COR-L47 (cell line): Measurements from ENCODE around the gene NSRP1.
"Not testable (repeated sequence)": the region's sequence is repeated elsewhere in the genome, so short reads cannot be mapped to it uniquely, and the experiment has no call there.

Source experiments
- DNase-seq: peaks from one replicate; lab custom pipeline; 2025; lab: John Stamatoyannopoulos, UW

NSRP1 gene

DNA sequence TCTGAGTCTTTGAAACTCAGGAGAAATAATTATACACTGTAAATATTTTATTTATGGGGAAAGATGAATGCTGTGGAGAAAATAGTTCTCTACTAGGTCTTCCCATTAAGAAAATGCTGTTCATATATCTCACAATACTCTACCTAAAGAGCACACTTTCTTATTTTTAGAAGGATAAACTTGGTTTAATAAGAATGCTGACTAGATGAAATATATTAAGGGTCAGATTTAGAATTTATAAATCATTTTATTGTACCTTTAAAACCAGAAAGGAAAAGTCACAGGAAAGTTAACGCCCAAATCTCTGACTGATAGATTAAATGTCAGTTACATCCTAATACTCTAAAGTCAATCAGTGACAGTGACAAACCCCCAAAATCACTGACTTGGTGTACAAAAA lies 70.1 kb downstream of the NSRP1 start:
- no peak for DNase-seq

DNA sequence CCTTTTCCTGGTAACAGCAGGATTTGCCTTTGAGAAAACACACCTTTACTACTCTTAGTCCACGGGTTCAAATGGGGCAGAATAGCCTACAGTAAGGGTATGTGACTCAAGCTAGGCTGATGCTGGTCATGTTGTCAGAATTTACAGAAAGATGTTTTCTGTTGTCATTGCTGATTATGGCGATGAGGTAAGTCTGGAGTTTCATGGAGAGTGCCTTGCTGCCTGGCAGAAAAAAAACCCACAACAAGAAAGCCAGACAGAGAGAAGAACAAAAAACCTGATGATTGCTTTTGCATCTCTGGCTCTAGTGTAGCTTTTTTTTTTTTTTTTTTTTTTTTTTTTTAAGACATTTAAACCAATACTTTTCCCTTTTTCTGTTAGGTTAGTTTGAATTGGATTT lies 71.0 kb downstream of the NSRP1 start:
- no peak for DNase-seq

DNA sequence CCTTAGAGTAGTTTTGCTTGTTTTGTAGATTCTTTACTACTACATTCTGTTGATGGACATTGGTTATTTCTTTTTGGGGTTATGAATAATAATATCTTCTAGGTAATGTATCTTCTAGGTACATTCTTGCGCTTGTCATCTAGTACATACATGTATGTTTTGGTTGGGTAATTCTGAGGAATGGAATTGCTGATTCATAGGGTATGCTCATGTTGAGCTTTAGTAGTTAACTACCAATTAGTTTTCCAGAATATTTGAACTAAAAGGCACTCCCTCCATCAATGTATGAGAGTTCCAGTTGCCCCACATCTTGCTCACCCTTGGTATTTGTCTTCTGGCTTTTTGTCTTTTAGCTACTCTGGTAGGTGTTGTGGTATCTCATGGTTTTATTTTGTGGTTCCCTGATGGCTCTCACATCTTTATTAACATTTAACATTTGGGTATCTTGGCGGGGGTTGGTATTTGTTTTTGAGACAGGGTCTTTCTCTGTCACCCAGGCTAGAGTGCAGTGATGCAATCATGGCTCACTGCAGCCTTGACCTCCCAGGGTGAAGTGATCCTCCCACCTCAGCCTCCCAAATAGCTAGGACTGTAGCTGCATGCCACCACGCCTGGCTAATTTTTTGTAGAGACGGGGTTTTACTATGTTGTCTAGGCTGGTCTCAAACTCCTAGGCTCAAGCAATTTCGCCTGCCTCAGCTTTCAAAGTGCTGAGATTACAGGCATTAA lies 71.8 kb downstream of the NSRP1 start:
- no peak for DNase-seq

GRCh38 chr17:30191072-30191471 lies 74.5 kb downstream of the NSRP1 start:
- DNase-seq, result no peak

- DNase-seq, result no peak
These were observed 79.9 kb downstream of the NSRP1 start for GRCh38 chr17:30196504-30196903.

DNA sequence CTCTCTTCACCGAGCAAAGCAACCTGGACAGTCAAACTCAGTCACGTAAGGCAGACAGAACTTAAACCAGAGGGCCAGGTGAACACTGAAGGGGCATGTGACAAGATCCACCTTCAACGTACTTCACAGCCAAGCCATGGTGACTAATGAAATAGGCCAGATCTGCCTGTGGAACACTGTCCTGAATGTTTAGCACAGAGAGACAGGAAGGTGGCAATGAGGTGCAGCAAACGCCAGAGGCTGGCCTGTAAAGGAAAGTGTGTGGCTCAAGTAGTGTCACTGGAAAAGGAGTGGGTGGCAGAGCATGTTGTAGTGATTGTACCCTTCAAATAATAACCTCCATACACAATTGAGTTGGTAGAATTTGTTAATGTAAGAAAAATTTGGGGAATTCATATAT lies 80.8 kb downstream of the NSRP1 start:
- DNase-seq, result no peak

DNA sequence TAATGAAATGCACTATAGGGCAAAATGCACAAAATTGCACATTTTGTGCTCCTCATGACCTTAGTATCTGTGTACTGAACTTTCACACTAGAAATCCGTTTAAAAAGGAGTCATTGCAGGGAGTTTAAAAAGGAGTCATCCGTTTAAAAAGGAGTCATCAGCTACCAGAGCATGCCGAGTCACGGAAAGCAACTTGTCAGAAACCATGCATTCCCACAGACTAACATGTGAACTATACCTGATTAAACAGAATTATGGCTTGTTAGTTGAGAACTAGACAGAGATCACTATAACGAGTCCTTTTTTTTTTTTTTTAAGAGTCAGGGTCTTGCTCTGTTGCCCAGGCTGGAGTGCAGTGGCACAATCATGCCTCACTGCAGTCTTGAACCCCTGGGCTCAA lies 83.0 kb downstream of the NSRP1 start:
- no peak for DNase-seq

- DNase-seq, result no peak
These were observed 83.5 kb downstream of the NSRP1 start for GRCh38 chr17:30200106-30200505.

GRCh38 chr17:30200656-30201055 lies 84.0 kb downstream of the NSRP1 start:
- not testable (repeated sequence) for DNase-seq

DNA sequence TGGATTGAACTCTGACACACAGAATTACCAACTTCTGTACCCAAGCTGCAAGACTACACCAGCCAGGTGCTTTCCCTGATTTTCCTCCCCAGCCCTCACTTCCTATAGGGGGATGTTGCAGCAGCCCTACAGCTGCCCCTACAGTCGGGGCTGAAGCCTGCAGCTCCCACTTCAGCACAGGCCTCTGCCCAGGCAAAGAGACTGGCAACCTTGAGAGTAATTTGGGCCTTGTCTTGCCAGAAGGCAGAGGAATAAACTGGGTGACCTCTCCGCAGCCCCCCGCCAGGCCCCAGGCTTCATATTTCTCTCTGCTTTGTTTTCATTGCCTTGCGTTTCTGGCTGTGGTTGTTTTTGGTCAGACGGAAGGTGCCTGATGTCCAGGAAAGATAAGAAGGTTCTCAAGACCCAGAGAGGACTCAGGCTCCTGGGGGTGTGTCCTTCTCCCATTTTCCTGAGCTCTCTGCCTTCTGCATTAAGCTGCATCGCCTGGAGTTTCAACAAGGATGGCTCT lies 86.9 kb downstream of the NSRP1 start:
- DNase-seq, result no peak

DNA sequence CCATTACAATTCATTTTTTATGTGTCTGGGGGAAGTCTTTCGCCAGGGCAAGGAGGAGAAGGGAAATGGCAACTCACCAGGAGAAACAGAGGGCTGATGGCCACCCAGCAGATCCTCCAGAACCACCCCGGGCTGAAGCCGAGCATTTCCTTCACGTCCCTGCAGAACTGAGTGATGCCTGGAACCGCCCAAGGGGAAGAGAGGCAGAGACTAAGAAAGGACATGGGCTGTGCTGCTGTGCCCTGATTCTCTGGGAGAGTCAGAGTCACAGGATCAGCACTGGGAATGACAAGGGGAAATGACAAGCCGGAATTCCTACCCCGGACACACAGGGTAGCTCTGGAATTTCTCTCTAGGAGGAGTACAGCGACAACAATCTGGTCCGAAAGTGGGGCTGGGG lies 91.0 kb downstream of the NSRP1 start:
- DNase-seq, result no peak

- DNase-seq, result no peak
These were observed 91.6 kb downstream of the NSRP1 start for GRCh38 chr17:30208214-30208613.

- no peak for DNase-seq
These were observed 93.3 kb downstream of the NSRP1 start for GRCh38 chr17:30209930-30210329.

DNA sequence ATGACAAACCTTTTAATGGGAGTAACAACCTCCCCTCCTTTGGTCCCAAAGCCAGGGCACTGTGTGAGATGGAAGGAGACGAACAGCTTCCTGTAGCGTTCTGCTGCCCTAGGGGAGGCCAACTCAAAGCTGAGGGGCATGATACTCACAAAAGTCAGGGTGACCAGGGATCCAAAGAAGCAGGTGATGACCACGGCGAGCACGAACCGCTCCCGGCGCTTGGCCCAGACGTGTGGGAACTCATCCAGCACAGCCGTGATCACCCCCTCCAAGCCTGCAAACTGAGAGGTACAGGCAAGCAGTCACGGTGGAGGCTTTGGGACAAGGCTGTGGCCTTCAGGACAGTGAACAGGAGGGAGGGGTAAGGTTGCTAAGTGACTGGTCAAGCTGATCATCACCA lies 93.8 kb downstream of the NSRP1 start:
- DNase-seq, result no peak

- no peak for DNase-seq
These were observed 94.3 kb downstream of the NSRP1 start for GRCh38 chr17:30210901-30211300.

DNA sequence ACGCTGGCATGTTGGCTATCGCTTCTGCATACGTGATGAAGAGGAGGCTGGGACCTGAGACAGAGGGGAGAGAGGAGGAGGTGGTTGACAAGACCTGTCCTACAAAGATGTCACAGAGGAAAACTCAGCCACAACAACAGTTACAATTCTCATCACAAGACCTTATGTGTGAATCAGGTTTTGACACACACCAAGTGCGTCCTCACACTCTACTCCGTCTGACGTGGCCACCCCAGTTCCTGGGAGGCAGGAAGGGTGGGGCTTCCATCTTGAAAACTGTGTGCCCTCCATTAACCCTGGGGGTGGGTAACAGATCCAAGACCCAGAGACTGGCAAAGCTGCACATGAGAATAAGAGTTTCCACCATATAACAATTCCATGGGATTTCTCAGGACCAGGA lies 94.8 kb downstream of the NSRP1 start:
- DNase-seq, result no peak

DNA sequence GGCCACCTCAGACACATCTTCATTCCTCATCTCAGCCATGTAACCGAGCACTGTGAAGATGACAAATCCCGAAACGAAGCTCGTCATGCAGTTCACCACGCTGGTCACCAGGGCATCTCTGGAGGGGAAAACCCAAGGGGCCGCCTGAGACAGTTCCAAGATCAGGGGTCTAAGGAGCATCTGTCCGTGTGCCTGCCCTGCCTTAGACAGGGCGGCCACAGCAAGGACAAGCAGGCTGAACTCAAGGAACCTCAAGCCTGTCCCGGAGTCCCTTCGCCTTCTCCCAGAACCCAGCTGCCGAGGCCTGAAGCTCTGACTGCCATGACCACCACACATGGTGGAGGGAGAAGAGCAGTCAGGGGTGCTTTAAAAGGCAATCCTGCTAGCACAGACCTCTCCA lies 96.1 kb downstream of the NSRP1 start:
- no peak for DNase-seq

DNA sequence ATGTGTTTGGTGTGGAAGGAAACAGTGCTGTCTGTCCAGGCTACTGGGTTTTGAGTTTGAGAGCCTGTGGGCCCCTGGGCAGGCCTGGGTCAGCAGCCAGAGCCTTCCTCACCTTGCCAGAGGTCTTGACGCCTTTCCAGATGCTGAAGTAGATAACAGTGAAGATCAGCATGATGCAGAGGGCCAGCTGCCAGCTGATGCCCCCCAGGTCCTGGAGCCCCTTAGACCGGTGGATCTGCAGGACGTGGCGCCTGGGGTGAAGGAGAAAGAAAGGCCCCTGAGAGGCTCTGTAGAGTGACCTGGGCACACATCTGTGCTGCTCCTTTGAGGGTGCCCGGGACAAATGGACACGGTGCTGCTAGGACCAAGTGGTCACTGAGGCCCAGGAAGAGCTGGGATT lies 100.4 kb downstream of the NSRP1 start:
- DNase-seq, result no peak

DNA sequence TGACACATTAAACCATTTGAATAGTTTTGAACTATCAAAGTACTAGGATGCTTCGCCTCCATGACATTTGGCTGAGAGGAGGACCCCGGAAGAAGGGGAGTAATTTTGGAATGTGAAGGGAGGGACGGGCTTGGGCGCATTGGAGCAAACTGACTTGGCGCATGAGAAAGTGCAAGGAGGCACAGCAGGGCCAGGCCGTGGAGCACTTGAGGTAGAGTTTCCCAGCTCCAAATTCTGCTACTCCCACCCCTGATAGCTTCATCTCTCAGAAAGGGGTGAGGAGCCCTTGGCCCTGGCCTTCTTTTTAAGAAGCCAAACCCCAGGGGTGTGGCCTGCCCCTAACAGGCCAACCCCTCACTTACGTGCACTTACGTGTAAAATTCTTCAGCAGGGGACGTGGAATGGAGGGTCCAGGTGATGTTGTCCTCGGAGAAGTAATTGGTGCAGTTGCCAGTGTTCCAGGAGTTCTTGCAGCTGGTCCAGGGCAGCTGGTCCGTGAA lies 101.2 kb downstream of the NSRP1 start:
- no peak for DNase-seq

- DNase-seq, result no peak
These were observed 102.2 kb downstream of the NSRP1 start for GRCh38 chr17:30218799-30219198.

- DNase-seq, result no peak
These were observed 102.7 kb downstream of the NSRP1 start for GRCh38 chr17:30219315-30219714.

GRCh38 chr17:30219833-30220232 lies 103.2 kb downstream of the NSRP1 start:
- DNase-seq, result no peak

DNA sequence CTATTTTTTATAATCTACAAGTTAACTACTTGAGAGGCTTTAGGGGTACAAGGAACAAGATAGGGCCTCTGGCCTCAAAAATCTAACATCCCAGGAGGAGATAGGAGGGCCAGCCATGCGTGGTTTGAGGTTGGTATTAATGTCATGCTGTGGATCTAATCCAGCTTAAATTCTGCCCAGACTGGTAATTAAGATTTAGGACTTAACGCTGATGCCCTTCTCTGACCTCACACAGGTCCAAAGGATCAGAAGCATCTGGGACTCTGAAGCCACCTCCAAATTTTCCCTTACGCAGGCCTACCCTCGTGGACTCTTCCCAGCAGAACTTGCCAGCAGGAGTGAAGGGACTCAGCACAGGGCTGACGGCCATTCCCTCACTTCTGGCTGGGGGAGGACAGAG lies 103.8 kb downstream of the NSRP1 start:
- no peak for DNase-seq

DNA sequence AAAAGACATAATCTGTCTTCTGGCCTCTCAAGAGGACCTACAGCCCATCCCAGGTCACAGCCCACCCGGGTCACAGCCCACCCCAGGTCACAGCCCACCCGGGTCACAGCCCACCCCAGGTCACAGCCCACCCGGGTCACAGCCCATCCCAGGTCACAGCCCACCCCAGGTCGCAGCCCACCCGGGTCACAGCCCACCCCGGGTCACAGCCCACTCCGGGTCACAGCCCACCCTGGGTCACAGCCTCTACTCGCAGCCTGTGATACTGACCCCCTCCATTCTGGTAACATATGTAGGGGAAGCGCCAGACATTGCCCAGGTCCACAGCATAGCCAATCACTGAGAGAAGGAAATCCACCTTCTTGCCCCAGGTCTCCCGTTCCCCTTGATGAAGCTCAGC lies 104.7 kb downstream of the NSRP1 start:
- no peak for DNase-seq
